GM21737 (cell line): Measurements from ENCODE around the gene PPP1R12C.
"Not testable (repeated sequence)": the region's sequence is repeated elsewhere in the genome, so short reads cannot be mapped to it uniquely, and the experiment has no call there.

Experiments used
- ATAC-seq: cut with Tn5 transposase; IDR thresholded peaks from one replicate; pipeline ENCODE4 v1.9.1; 2021; ENCODE audit warnings: mild to moderate bottlenecking, moderate library complexity; ENCODE audit not compliant: unreplicated experiment

Gene PPP1R12C

GRCh38 chr19:55116859-55117662 lies at the start of gene PPP1R12C:
Gene PPP1R12C, minus strand, starts transcription at chr19:55117637. Its CDS starts 94 bp downstream, at chr19:55117543.
- ATAC-seq = peak; percentile 3

GRCh38 chr19:55166530-55167268 lies 49.3 kb upstream of the PPP1R12C start, which contains the start of gene DNAAF3:
Gene DNAAF3, minus strand, starts transcription at chr19:55166613. Its CDS starts 200 bp downstream, at chr19:55166413.
- ATAC-seq = peak; percentile 79

- peak; percentile 25 for ATAC-seq
Observed at GRCh38 chr19:55165952-55166529, 48.6 kb upstream of the PPP1R12C start.

GRCh38 chr19:55161571-55162322 lies 44.3 kb upstream of the PPP1R12C start:
- ATAC-seq = no peak

DNA sequence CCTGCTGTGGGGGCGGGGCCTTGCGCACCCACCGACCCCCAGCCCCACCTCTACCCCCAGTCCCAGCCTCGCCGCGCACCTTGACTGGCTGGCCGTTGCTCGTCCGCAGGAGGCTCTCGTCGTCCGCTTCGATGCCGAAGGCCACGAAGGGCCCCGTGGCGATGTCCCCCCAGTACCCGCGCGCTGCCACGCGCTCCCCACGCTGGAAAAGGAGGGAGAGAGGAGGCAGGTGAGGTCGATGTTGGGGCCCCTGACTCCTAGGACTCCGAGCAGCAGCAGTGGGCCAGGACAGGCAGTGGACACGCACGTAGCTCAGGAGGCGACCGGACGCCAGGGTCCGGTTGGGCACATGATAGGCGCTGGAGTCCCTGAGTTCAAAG lies 43.5 kb upstream of the PPP1R12C start:
- ATAC-seq = no peak

DNA sequence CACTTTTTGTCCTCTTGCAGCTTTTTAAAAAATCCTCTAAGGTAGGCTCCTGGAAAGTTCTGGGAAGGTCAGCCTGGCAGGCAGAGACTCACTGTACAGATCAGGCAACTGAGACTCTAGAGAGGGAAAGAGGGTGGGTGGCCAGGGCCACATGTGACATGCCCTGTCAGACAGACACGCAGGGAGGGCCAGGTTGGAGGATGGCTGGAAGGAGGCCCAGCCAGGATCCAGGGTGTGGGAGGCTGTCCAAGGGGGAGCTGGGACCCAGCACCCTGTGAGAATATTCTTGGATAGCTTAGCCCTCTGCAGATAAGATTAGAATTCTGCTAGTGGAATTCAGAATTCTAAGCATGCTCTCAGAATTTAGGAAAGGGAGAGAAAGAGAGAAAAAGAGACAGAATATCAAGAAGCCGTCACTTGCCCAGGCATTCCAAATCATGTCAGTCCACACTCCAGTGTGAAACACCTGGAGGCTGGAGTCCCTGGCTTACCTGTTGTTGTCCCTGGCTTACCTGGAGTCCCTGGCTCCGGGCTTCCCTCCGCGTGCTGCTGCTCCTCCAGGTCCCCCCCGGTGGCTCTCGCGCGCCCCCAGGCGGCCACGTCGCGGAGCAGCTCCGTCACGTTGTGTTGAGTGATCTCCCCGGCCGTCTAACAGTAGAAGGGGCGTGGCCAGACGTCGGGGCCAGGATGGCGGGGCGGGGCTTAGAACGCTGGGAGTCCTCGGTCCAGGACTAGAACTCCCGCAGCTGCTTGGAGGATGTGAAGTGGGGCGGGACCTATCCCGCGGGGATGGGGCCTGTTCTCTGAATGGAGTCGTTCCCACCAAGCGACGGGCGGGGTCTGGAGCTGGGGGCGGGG lies 42.9 kb upstream of the PPP1R12C start:
- ATAC-seq = peak; percentile 52

GRCh38 chr19:55158848-55159749 lies 41.7 kb upstream of the PPP1R12C start:
- no peak for ATAC-seq

DNA sequence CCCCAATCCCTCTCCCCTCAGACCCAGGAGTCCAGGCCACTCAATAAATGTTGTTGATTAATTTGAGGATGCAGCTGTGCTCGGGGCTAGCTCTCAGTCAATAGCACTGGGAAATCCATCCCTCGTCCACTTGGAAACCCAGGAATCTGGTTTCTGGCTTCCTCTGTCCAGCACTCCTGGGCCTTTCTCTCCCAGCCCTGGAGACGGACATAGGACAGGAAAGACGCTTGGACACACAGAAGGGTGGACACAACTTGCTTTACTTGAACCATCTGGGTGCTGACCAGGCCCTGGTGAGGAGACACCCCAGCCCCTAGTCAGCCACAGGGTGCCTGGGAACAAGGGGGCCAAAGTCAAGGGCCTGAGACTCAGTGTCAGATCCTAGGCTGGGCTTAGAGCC lies 41.0 kb upstream of the PPP1R12C start:
- ATAC-seq = no peak

GRCh38 chr19:55157064-55157908 lies 39.8 kb upstream of the PPP1R12C start, which contains the start of gene TNNI3:
Gene TNNI3, minus strand, starts transcription at chr19:55157732. Its CDS starts 143 bp downstream, at chr19:55157589.
- no peak for ATAC-seq

DNA sequence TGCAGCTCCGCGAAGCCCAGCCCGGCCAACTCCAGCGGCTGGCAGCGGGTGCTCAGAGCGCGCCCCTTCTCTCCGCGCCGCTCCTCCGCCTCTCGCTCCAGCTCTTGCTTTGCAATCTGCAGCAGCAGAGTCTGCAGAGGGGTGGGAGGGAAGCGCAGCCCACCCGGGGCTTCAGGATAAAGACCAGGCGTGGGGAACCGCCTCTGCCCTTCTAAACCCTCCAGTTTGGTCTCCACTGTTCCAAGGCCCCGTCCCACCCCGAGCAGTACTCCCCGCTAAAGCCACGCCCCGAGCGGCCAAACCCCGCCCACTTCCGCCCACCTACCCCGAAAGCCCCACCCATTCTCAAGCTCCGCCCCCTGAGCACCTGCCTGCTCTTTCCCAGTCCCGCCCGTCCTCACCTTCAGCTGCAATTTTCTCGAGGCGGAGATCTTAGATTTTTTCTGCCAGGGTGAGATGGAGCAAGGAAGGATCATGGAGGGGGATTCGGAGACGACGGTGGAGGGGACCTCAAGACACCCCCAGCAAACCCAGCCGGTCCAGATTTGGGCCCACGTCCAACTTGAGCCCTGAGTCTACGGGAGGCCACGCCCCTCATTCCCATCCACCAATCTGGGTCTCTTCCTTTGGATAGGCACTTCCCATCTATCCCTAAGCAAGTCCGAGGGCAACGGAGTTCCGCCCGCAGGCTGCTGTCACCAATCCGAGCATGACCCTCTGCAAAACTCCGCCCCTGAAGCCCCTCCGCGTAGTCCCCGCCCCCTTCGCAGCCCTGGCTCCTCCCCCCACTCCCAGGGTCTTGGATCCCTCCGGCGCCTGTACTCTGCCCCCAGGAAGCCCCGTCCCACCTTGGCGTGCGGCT lies 39.0 kb upstream of the PPP1R12C start:
- no peak for ATAC-seq

- ATAC-seq = not testable (repeated sequence)
Observed at GRCh38 chr19:55155784-55156183, 38.3 kb upstream of the PPP1R12C start.

- ATAC-seq = no peak
Observed at GRCh38 chr19:55153652-55154264, 36.3 kb upstream of the PPP1R12C start.

DNA sequence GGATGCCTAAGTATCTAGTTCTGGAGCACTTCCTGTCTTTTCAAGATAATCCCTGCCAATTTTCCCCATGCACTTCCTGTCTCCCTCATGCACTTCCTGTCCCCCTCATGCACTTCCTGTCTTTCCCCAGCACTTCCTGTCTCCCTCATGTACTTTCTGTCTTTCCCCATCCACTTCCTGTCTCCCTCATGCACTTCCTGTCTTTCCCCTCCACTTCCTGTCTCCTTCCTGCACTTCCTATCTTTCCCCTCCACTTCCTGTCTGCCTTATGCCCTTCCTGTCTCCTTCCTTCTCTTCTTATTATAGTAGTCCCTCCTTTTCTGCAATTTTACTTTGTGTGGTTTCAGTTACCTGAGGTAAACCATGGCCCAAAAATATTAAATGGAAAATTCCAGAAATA lies 34.6 kb upstream of the PPP1R12C start:
- ATAC-seq = no peak

DNA sequence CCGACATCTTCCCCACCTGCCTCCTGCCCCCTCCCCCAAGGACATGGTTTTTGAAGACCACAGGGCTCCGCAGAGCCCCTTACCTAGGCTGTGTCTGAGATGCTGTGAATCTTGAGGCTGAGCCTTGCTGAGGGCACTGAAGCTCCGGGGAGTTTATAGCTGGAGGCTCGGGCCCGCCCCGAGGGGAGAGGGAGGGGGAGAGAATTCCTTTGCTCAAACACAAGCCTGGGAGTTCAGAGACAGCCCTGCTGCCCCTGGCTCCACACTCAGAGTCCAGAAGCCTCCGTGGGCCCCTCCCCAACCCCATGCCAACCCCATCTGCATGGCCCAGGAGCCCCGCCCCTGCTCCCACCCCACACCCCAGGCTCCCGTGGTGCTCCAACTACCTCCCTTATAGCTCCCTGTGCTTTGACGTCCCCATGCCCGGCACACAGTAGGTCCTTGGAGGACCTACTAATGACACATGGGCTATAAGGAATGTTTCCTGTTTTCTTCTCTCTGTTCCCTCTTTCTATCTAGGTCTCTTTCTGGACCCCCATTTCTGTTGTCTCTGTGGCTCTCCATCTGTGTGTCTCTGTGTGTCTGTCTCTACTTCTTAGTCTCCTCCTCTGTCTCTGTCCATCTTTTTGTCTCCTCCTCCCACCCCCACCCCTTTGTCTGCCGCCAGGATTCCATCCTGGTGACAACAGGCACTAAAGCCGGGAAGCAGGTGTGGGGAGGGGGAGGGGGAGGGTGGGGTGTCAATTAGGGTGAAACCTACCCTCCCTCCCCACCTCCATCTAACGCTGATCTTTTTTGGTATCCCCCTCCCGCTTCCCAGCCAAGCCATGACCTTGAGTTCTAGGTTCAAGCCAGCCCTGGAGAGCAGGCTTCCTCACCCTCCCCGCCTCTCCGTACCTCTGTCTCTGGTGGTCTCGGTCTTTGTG lies 31.9 kb upstream of the PPP1R12C start, which contains the start of gene TNNT1:
Gene TNNT1, minus strand, starts transcription at position 129 of the 926 bp plus-strand sequence. CDS start 2,049 bp downstream, outside the sequence.
- no peak for ATAC-seq

- no peak for ATAC-seq
Observed at GRCh38 chr19:55147545-55148251, 30.3 kb upstream of the PPP1R12C start.
